HL-60 (cell line): Measurements from ENCODE around the gene HADH.

ENCODE experiments used
- CTCF ChIP-seq: IDR thresholded peaks from one replicate; pipeline ENCODE4 v1.5.1; 2011; ENCODE audit warnings: low read length, control low read depth, inconsistent platforms; ENCODE audit not compliant: insufficient read depth
- POLR2AphosphoS5 ChIP-seq: IDR thresholded peaks from 2 replicates; pipeline ENCODE4 v1.6.1; 2012; ENCODE audit warnings: low read depth
- REST ChIP-seq: IDR thresholded peaks from 2 replicates; pipeline ENCODE4 v1.6.1; 2012; ENCODE audit warnings: low read depth; ENCODE audit not compliant: insufficient replicate concordance

DNA sequence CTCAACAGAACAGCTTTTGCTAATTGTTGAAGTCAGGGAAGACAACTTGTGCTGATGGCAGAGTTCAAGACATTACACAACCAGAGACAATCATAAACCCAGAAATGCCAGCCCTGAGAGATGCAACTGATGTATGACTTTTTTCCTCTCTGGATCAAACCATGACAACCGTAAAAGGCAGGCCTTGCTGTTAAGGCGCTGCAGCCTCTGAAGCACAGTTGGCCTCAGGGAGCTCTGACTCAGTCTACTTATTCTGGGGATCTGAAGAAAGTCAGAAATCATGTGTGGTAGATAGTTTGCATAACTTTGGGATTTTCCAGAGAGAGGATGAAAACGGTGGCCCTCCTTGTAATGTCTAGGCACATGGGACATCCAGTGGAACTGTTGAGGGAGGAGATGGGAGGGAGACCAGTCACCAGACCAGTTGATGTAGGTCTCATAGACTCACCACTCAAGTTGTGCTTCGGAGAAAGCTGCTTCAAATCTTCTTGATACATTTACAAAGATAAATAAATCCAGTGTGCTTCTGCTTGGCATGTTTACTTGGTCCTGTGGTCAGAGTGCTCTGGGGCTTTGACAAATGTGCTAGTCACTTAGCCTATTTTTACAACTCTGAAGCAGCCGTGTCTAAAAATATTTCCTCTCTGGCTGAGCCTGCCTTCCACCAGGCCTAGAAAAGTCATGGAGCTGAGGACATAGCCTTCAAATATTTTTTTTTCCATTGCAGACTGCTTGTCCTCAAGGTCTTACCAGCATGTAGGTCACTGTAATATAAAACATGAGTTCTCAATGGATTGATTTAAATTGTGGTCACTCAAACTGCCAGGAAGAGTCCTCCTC, 7.5 kb downstream of the HADH start:
- TF ChIP-seq POLR2AphosphoS5 = no peak
- TF ChIP-seq CTCF = no peak
- no peak for TF ChIP-seq REST
